NCI-H1436 (cell line): ENCODE results near the gene HDAC4.

Source experiments
- DNase-seq: peaks from one replicate; lab custom pipeline; 2025; lab: John Stamatoyannopoulos, UW

HDAC4 gene

DNA sequence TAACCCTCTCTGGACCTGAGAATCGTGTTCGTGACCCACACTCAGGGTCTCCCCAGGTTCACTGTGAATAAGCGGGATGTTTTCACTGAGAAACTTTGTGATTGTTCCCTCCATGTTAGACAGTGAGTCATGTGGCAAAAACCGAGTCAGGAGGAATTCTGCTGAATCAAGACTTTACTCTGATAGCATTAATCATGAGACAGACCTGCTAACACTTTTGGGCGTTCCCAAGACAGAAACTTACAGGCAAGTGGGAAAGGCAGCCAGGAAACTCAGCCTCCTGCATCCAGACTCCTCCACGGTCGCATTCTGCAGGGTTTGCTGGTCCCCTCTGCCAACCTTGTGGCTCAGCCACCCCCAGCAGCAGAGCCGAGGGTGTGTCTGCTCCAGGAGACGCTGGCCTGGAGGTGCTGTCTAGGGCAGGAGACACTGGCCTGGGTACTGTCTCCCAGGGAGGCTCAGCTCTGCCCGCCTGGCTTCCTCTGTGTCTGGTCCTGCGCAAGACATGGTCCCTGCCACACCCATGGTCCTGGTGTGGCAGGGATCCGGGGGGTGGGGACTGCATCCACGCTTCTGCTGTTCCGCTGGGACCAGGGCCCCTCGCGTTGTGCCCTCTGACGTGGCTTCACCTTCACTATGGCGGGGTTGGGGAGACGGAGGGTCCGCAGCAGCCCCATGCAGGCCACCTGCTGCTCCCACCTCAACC, 375.6 kb downstream of the HDAC4 start:
- no peak for DNase-seq

DNA sequence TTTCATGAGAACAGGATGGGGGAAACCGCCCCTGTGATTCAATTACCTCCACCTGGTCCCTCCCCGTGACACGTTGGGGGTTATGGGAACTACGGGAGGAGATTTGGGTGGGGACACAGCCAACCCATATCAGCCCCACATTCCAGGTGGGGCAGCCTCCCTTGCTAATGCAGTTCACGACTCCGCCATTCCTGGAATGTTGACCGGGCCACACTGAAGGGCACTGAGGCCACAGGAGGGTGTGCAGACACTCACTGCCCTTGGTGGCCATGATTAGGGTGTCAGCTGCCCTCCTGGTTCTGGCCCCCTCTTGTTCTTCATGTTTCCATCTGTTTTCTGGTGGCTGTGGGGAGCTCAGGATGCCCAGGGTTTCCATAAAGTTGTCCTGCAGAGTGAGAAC, 376.6 kb downstream of the HDAC4 start:
- no peak for DNase-seq

DNA sequence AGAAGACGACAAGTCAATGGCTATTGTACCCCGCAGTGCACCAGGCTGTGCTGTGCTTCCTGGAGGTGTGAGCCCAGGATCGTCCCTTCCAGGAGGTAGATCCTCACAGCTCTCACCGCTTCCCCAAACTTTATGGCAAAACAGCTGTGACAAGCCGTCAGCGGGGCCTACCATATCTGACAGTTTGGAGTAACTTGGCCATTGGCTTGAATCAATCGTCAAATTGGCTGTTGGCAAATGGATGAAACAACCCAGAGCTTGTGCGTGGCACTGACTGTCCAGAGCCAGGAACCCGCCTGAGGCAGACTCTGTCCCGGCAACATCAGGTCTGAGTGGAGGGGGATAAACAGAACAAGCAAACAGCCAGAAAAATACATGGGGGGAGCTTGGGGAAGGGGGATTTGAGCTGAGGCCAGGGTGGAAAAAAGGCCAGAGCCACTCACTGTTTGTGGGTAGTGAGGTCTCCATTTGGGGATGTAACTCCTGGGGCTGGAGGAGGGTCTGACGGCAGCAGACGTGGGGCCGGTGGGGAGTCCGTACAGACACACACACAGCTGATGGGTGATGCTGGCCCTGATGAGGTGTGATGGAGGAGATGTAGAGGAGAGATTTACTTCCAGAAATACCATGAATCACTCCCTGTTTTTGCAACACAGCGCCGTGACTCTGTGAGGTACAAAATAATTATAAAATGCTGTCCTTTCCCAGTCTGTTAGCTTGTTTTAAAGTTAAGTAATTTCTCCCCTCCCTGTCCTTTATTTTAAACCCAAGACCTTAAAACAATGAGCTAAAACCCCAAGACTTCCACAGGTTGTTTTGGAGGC, 378.2 kb downstream of the HDAC4 start:
- no peak for DNase-seq

DNA sequence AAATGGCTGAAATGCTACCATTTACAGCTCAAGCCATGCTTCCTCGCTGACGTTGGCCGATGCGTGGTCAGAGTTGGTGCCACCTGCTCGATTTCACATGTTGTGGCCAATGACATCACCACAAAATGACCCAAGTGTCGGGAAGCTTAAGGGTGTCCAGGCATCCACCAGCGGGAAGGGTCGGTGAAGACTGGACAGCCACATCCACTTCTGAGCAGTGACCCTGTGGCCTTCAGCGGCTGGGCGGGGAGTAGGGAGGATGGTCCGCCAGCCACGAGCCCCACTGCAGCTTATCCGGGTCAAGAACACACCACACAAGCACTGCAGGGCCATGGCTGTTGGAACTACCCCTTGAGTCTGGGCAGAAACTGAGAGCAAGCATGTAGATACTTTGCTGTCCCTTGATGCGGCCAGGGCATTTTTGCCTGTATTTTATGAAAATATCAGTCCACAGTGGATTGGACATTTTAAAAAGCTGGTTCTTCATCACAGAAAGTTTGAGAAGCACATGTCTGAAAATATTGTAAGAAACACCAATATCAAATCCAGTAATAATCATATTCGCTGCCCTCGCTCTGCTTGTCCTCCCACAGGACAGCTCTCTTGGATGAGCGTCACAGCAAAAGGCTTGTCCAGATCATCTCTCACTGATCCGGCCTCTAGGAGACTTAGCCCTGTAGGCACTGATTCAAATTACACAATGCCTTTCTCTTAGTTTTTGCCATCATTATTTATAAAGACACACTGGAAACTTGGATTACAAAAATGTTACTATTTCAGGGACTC, 379.0 kb downstream of the HDAC4 start:
- no peak for DNase-seq

DNA sequence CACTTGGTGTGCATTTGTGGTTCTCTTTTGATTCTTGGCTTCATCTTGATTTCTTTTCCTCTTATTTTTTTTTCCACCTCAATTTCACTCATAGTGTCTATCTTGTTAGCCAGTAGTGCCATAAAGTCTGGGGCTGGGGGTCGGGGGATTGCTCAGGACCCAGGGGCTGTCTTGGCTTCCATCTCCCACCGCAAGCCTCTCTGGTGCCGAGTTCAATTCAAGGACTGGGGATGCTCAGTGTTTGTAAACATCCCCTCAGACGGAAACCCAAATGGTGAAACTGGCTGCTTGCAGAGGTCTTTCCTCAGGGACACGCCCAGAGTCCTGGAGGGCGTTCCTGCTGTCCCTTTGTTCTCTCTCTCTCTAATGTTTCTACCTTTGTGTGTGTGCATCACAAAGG, 379.6 kb downstream of the HDAC4 start:
- DNase-seq = no peak

DNA sequence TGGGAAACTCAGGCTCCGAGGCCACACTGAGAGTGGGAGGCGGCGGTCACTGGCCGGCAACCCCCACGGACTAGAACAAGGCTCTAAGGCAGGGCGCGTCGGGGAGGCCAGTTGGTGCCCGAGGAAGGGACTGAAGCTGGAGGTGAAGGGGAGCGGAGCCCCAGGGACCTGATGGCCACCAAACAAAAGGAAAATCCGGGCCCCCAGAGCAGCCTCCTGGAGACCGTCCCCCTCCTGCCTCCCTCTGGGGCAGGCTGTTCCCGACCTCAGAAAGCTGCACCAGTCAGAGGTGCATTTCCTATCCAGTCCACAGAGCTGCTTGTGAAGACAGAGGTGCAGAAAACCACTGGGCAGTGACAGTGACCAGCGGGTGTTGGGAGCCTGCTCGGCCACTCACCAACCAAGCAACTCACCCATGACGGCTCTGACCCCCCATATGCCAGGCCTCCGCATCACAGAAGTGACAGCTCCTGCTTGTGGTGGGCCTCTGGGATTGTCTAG, 380.2 kb downstream of the HDAC4 start:
- DNase-seq = no peak

DNA sequence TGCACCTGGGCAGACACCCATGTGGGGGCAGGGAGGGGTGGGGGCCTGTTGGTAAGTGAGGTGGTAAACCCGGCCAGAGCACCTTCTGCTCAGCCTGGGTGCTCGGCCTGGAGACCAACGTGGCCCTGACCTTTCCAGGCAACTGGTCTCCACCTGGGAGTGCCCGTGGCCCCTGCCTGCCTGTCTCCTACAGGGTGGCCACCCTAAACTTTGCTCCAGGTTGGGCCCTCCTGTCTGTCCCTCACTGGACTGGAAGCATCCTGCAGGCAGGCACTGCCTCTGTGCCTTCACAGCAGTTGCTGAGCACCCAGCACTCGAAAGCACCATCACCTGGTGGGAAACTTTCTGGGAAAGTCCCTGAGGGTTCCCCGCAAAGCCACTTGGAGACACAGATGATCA, 381.6 kb downstream of the HDAC4 start:
- no peak for DNase-seq

DNA sequence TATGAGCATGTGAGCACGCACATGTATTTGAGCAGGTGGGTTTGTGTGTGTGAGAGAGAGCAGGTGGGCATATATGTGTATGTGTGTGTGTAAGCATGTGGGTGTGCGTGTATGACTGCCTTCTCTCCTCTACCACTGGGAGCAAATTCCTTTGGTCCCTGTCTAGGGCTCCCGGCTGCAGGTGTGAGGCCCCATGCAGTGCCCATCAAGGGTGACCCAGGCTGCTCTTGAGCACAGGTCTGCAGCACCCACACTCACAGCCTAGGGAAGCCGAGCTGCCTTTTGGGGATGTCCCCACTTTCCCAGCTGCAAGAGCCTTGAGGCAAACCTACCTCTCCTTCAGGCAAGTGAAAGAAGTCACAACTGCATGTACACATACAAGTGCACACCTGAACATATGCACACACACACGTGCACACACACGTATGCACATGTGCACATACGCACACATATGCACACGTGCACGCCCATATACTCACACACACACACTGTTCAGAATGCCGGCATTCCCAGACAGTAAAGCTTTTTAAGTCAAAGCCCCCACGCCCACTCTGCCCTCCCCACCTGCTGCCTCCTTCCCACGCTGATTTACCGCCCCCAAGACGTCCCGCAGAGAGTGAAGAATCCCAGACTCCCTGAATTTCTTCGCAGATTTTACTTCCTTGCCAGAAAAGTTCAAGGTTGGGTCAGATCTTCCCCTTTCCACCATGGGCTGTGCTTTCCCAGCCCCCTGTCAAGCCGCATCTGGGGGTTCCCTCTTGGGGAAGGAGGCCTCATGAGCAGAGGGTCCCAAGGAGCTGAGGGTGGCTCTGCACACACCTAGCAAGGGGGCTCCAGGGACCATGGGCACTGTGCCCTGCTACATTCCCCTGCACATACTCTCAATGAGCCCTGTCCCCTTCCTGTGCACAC, 382.3 kb downstream of the HDAC4 start:
- no peak for DNase-seq

DNA sequence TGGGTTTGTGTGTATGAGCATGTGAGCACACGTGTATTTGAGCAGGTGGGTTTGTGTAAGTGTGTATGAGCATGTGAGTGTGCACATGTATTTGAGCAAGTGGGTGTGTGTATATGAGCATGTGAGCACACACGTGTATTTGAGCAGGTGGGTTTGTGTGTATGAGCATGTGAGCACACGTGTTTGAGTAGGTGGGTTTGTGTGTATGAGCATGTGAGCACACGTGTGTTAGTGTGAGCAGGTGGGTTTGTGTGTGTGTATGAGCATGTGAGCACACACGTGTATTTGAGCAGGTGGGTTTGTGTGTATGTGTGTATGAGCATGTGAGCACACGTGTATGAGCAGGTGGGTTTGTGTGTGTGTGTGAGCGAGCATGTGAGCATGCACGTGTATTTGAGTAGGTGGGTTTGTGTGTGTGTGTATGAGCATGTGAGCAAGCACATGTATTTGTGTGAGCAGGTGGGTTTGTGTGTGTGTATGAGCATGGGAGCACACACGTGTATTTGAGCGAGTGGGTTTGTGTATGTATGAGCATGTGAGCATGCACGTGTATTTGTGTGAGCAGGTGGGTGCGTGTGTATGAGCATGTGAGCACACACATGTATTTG, 383.2 kb downstream of the HDAC4 start:
- DNase-seq = no peak

DNA sequence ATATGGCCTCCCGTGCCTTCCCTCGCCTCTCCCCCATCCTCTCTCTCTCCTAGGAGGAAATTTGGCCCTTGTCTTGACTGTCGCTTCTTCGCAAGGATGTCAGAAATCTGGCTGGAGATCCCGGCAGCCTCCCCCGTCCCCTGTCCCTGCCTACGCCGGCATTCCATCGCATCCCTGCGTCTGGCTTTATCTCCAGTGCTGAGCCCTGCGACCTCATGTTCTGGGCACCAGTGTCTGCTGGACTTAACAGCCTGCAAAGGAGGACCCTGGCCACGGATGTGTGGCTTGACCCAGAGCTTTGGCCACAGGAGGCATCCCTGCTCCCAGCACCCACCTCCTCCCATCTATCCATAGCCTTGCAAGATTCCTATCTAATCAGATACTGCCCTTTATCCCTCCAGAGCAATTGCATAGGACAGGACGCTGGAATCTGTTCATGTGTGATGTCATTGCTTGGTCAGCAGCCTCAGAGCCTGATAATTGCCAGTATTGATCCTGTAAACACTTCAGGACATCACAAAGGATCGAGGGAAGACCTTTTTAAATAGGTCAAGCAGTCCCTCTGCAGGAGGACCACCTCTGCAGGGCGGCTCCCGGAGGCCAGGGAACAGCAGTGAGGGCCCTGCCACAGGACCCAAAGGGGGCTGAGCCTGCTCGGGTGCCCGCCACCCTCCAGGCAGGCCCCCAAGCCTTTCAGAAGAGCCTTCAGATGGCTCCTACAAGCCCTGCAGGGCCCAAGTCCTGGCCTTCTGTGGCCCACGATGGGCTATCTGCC, 384.7 kb downstream of the HDAC4 start:
- DNase-seq = no peak

DNA sequence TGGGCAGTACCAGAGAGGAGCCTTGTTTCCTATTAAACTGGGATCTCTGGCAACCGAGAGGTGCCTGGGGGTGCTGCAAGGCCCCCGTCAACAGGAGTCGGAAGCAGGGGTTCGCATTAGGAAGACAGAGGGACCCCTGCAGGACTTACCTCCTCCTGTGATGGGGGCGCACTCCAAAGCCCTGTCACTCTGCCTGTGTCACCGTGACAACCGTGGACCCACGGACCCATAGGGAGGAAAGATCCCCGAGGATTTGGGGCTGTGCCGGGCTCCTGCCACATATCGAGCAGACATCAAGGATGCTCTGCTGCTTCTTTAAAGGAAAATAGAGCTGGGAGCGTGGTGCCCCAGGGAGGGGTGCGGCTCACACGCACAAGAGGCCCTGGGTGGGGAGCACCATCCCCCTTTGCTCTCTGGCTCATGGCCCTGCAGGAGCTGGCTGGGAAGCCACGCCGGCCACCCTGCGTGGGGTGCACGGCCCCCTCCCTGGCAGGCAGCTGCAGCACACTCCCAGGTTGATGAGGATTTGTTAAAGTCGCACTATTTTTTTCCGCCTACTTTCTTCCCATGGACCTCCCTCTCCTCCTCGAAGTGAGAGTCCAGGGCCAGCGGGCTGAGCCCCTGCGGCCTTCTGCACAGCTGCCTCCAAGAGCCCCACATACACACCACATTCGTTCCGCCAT, 385.5 kb downstream of the HDAC4 start:
- no peak for DNase-seq

DNA sequence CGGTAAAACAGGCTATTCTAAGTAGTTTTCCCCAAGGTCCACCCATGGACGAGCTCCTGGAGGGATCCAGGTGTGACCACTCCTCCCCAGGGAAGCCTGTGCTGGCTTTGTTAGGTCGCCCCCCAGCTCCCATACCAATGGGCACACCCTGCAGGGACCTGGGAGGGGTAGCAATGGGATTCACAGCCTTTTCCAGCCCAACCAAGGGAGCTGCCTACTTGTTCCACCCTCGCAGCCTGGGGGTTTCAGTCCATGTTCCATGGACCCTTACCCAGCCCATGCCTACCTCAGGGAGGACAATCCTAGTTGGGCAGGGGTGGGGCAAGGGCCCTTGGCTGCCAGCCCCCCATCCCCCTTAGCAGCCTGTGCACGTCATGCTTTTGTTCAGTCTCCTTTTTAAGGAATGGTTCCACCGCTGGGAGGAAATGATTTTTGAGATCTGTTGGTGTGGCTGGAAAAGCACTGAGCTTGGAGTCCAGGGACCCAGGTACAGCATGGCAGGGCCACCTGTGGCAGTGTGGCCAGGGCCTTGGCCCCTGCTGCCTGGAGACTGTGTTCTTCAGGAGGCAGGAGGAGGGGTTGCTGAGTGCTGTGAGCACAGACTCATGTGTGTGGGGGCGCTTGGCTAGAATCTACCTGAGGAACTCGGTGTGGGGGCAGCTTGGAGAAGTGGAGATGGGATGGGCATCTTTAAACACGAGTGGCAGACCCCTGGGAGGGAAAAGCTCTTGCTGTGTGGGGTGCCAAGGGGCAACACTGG, 386.2 kb downstream of the HDAC4 start:
- DNase-seq = no peak

DNA sequence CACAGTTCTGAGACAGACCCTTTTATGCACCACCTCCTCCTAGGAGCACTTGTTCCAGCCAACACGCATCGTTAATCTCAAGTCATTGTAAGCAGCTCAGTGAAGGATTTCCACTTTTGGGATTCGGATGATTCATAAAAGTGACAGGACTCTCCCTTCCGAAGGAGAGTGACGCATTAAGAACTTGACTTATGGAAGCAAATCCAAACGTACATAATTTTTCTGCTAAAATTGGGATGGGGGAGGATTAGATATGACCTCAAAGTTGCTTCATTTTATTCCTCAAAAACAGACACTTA, 387.2 kb downstream of the HDAC4 start:
- no peak for DNase-seq

DNA sequence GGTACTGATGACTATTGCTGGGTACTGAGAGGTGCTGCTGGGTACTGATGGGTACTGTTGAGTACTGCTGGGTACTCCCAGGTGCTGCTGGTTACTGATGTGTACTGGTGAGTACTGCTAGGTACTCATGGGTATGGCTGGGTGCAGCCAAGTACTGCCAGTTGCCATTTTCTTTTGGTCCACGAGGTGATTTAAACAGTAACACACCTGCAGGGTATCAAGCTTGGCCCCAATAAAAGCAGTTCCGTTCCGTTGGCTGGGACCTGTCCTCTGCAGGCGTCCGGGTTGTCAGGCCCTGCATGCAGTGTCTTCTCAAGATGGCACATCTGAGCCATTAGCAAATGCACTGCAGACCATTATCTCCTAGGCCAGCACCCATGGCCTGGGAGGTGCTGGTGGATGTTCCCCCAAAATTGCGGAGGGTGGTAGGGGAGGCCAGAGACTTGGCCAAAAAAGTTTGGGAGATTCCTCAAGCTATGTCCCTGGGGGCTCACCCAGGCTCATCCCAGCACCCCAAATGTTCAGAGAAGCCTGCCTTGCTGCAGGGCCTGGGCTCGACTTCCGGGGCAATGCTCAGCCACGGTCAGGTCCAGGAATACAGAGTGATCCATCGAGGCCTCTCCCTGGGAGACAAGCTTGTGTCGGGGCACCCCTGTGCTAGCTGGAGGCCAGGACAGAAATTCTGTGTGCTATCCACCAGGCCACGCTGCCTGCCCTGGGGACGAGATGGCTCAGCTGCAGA, 387.7 kb downstream of the HDAC4 start:
- DNase-seq = no peak

DNA sequence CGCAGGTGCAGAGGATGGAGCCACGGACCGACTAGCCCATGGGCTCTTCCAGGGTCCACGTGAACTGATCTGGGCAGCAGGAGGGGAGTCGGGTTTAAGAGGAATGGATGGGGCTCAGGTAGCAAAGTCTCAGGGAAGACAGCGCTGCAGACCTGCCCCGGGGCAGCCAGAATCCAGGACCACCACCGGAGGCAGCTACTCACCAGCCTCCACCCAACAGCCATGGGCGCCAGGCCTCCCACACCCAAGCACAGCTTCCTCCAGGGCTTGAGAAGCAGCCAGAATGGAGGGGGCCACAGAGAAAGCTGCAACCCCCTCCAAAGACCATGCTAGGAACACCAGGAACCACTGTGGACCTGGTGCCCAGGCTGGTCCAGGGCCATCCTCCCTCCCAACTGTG, 388.6 kb downstream of the HDAC4 start:
- no peak for DNase-seq

DNA sequence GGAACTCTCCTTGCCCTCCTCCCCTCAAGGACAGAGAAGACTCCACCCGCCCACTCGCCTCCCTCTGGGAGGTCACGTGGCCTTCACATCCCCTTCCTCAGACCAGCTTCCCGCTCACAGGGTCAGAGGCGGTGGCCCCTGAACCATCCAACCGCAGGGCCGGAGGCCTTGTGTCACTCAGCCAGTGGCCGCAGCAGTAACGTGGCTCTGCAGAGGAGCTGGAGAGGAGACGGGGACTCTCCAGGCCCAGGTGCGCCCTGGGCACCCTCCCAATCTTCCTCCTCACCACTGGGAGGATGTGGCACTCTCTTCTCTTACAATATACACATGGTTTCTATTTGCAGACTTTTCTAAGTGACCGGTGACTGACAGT, 391.2 kb downstream of the HDAC4 start:
- no peak for DNase-seq

DNA sequence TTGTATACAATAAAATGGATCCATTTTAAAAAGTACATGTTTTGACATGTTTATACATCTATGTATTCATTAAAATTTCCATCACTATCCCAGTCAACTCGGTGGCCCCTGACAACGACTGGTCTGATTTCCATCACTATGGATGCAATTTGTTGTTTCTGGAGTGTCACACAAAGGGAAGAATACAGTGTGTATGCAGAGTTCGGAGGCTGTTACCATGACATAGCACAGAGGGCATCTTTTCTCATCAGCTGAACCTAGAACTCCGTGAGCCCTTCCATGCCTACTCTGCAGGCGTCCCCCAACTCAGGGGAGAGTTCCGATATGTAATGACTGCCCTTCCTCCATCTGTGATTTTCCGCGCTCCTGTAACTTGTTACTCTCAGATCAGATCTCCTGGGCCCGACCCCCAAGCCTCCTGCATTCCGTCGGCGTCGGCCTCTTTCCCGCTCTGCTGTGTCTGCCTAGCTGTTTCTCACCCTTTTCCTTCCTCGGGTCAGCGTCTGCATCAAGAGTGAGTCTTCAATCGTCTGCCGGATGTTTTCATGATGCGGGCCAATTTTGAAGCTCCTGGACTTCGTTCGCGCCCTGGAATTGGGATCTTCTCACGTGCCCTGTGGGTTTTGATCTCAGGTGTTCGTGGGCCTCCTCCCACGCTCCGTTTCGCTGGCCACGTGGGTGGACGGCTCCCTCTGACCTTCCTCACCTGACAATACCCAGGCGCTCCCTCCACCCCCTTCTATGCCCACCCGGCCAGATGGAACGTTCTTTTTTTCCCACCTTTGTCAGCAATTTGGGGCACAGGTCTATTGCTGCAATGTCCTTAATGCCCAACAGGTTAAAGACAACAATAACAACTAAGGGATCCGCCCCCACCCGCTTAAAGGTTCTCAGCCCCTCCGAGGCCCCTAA, 391.9 kb downstream of the HDAC4 start:
- DNase-seq = no peak

DNA sequence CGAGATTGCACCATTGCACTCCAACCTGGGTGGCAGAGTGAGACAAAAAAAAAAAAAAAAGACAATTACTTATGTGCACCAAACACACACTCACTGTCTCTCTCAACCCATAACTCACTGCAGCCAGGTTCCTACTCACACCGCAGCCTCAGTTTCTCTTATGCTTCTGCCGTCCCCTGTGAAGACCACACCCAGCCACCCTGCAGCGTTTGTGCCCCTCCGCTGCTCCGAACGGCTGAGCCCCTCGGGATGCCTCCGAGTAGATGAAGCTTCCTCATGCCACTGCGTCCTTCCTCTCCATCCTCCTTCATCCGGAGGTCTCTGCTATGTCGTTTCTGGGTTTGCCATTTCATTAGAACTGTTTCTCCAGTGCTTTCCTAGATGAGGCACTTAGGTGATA, 392.8 kb downstream of the HDAC4 start:
- no peak for DNase-seq
